Measurements from ENCODE around the gene NECTIN2.

NECTIN2 gene

GRCh38 chr19:44809577-44810233 is 36.4 kb upstream of the NECTIN2 start:
- H3K27ac ChIP-seq (ENCODE audit: low read depth, low read length, poor library complexity, severe bottlenecking): no peak overlapping the region
- H3K9me2 ChIP-seq (ENCODE audit: low read depth, low read length): no peaks in the 10 kb centered on the region
- no peaks in the 10 kb centered on the region for H3K79me2 ChIP-seq (ENCODE audit: insufficient read depth, low read length)
- no peaks in the 10 kb centered on the region for H3K36me3 ChIP-seq (ENCODE audit: insufficient read depth, low read length)
- H3K4me2 ChIP-seq (ENCODE audit: low read length): no peak overlapping the region
- H3K27me3 ChIP-seq (ENCODE audit: insufficient read depth, low read length): 0 out of 2 replicates have a peak, but pooled peaks cover 6% of the 10 kb centered on the region
- no peak overlapping the region for H3K9ac ChIP-seq (ENCODE audit: low read length)
- H3K4me1 ChIP-seq (ENCODE audit: insufficient read depth, low read length, severe bottlenecking): peaks cover 3% of the 10 kb centered on the region
- H3F3A ChIP-seq (ENCODE audit: insufficient read depth, low read length): no peaks in the 10 kb centered on the region
- H4K20me1 ChIP-seq (ENCODE audit: insufficient read depth, low read length): no peaks in the 10 kb centered on the region
- no peak overlapping the region for H2AFZ ChIP-seq (ENCODE audit: low read length)
- H3K4me3 ChIP-seq (ENCODE audit: low read depth, low read length, poor library complexity, severe bottlenecking): no peak overlapping the region
- TF ChIP-seq EZH2 (IDR thresholded peaks at IDR 0.05; ENCODE audit: borderline replicate concordance, low read length) (no peak), CTCF (IDR thresholded peaks at IDR 0.05; ENCODE audit: low read length) (no peak)
- no peaks in the 10 kb centered on the region for H3K9me3 ChIP-seq (ENCODE audit: low read length)

GRCh38 chr19:44810234-44811121 is 35.6 kb upstream of the NECTIN2 start:
- no peak overlapping the region for H3K9ac ChIP-seq (ENCODE audit: low read length)

GRCh38 chr19:44811122-44811419 is 35.0 kb upstream of the NECTIN2 start:
- H3K9me3 ChIP-seq (ENCODE audit: low read length): no peaks in the 10 kb centered on the region
- no peak overlapping the region for H3K9ac ChIP-seq (ENCODE audit: low read length)
- no peak for TF ChIP-seq EZH2 (IDR thresholded peaks at IDR 0.05; ENCODE audit: borderline replicate concordance, low read length)
- no peak for TF ChIP-seq CTCF (IDR thresholded peaks at IDR 0.05; ENCODE audit: low read length)
- no peak overlapping the region for H3K27ac ChIP-seq (ENCODE audit: low read depth, low read length, poor library complexity, severe bottlenecking)
- no peaks in the 10 kb centered on the region for H3F3A ChIP-seq (ENCODE audit: insufficient read depth, low read length)
- H3K79me2 ChIP-seq (ENCODE audit: insufficient read depth, low read length): no peaks in the 10 kb centered on the region
- H3K36me3 ChIP-seq (ENCODE audit: insufficient read depth, low read length): no peaks in the 10 kb centered on the region
- H2AFZ ChIP-seq (ENCODE audit: low read length): no peak overlapping the region
- H3K4me2 ChIP-seq (ENCODE audit: low read length): no peak overlapping the region
- no peaks in the 10 kb centered on the region for H3K9me2 ChIP-seq (ENCODE audit: low read depth, low read length)
- H4K20me1 ChIP-seq (ENCODE audit: insufficient read depth, low read length): no peaks in the 10 kb centered on the region
- H3K27me3 ChIP-seq (ENCODE audit: insufficient read depth, low read length): 0 out of 2 replicates have a peak, but pooled peaks cover 6% of the 10 kb centered on the region
- H3K4me1 ChIP-seq (ENCODE audit: insufficient read depth, low read length, severe bottlenecking): peaks cover 3% of the 10 kb centered on the region
- H3K4me3 ChIP-seq (ENCODE audit: low read depth, low read length, poor library complexity, severe bottlenecking): no peak overlapping the region

More at GRCh38 chr19:44810234-44811121, 35.6 kb upstream of the NECTIN2 start:
- peaks cover 3% of the 10 kb centered on the region for H3K4me1 ChIP-seq (ENCODE audit: insufficient read depth, low read length, severe bottlenecking)
- no peaks in the 10 kb centered on the region for H3K36me3 ChIP-seq (ENCODE audit: insufficient read depth, low read length)
- no peaks in the 10 kb centered on the region for H3F3A ChIP-seq (ENCODE audit: insufficient read depth, low read length)
- no peaks in the 10 kb centered on the region for H3K9me2 ChIP-seq (ENCODE audit: low read depth, low read length)
- H3K79me2 ChIP-seq (ENCODE audit: insufficient read depth, low read length): no peaks in the 10 kb centered on the region
- no peak overlapping the region for H3K27ac ChIP-seq (ENCODE audit: low read depth, low read length, poor library complexity, severe bottlenecking)
- no peak overlapping the region for H3K4me2 ChIP-seq (ENCODE audit: low read length)
- H3K27me3 ChIP-seq (ENCODE audit: insufficient read depth, low read length): 0 out of 2 replicates have a peak, but pooled peaks cover 6% of the 10 kb centered on the region
- TF ChIP-seq CTCF (IDR thresholded peaks at IDR 0.05; ENCODE audit: low read length) (no peak), EZH2 (IDR thresholded peaks at IDR 0.05; ENCODE audit: borderline replicate concordance, low read length) (no peak)
- no peaks in the 10 kb centered on the region for H3K9me3 ChIP-seq (ENCODE audit: low read length)
- no peak overlapping the region for H2AFZ ChIP-seq (ENCODE audit: low read length)
- no peaks in the 10 kb centered on the region for H4K20me1 ChIP-seq (ENCODE audit: insufficient read depth, low read length)
- H3K4me3 ChIP-seq (ENCODE audit: low read depth, low read length, poor library complexity, severe bottlenecking): no peak overlapping the region
